KG1 (cell line): Measurements from ENCODE around the gene SLC25A34.

Experiments
- DNase-seq: peaks from one replicate; lab custom pipeline; 2025; lab: John Stamatoyannopoulos, UW

SLC25A34 gene

GRCh38 chr1:15733218-15733725 lies 2.8 kb upstream of the SLC25A34 start:
- DNase-seq = no peak

GRCh38 chr1:15733726-15734226 lies 2.3 kb upstream of the SLC25A34 start:
- no peak for DNase-seq

- DNase-seq = no peak
These were observed 1.8 kb upstream of the SLC25A34 start for GRCh38 chr1:15734296-15734695.

- DNase-seq = no peak
These were observed 1.2 kb upstream of the SLC25A34 start for GRCh38 chr1:15734901-15735300.

GRCh38 chr1:15735304-15736037 lies 587 bp upstream of the SLC25A34 start:
- DNase-seq = no peak

- no peak for DNase-seq
These were observed 819 bp downstream of the SLC25A34 start for GRCh38 chr1:15736892-15737261.

GRCh38 chr1:15737324-15738319 lies 1.6 kb downstream of the SLC25A34 start:
- no peak for DNase-seq

- DNase-seq = no peak
These were observed 2.5 kb downstream of the SLC25A34 start for GRCh38 chr1:15738416-15739113.

- DNase-seq = no peak
These were observed 3.2 kb downstream of the SLC25A34 start for GRCh38 chr1:15739259-15739658.

GRCh38 chr1:15739745-15740144 lies 3.7 kb downstream of the SLC25A34 start:
- no peak for DNase-seq

- DNase-seq = peak; percentile 10
These were observed 5.1 kb downstream of the SLC25A34 start for GRCh38 chr1:15740924-15741850.

- no peak for DNase-seq
These were observed 6.3 kb downstream of the SLC25A34 start, which contains the start of gene TMEM82 for GRCh38 chr1:15742339-15742801. TMEM82 (plus strand) TSS chr1:15742499; CDS start chr1:15742560, 61 bp downstream.

GRCh38 chr1:15744122-15744679 lies 8.1 kb downstream of the SLC25A34 start:
- no peak for DNase-seq

GRCh38 chr1:15747378-15747777 lies 11.3 kb downstream of the SLC25A34 start:
- DNase-seq = no peak

GRCh38 chr1:15748264-15748663 lies 12.2 kb downstream of the SLC25A34 start:
- DNase-seq = no peak

- no peak for DNase-seq
These were observed 12.8 kb downstream of the SLC25A34 start for GRCh38 chr1:15748690-15749398.

- DNase-seq = no peak
These were observed 13.6 kb downstream of the SLC25A34 start for GRCh38 chr1:15749399-15750291.

GRCh38 chr1:15750924-15751323 lies 14.9 kb downstream of the SLC25A34 start:
- DNase-seq = no peak

- DNase-seq = no peak
These were observed 15.7 kb downstream of the SLC25A34 start for GRCh38 chr1:15751717-15752116.
